HG02852 (cell line): Measurements from ENCODE around the gene PHKA2.

ENCODE experiments used
- ATAC-seq: cut with Tn5 transposase; IDR thresholded peaks from one replicate; pipeline ENCODE4 v1.9.1; 2021; ENCODE audit warnings: mild to moderate bottlenecking, moderate library complexity; ENCODE audit not compliant: unreplicated experiment

PHKA2 gene

GRCh38 chrX:18935893-18936292, 48.0 kb downstream of the PHKA2 start:
- no peak for ATAC-seq

- no peak for ATAC-seq
Observed at GRCh38 chrX:18934708-18935107, 49.2 kb downstream of the PHKA2 start.

GRCh38 chrX:18933617-18934016, 50.3 kb downstream of the PHKA2 start:
- no peak for ATAC-seq

- no peak for ATAC-seq
Observed at GRCh38 chrX:18931972-18932371, 51.9 kb downstream of the PHKA2 start.

- ATAC-seq, result no peak
Observed at GRCh38 chrX:18929775-18930174, 54.1 kb downstream of the PHKA2 start.

GRCh38 chrX:18927558-18927957, 56.4 kb downstream of the PHKA2 start:
- no peak for ATAC-seq

GRCh38 chrX:18924507-18925088, 59.3 kb downstream of the PHKA2 start:
- no peak for ATAC-seq

- ATAC-seq, result no peak
Observed at GRCh38 chrX:18920566-18920965, 63.3 kb downstream of the PHKA2 start.

GRCh38 chrX:18920079-18920478, 63.8 kb downstream of the PHKA2 start:
- no peak for ATAC-seq

- no peak for ATAC-seq
Observed at GRCh38 chrX:18917831-18918230, 66.1 kb downstream of the PHKA2 start.

GRCh38 chrX:18906286-18906685, 77.6 kb downstream of the PHKA2 start:
- no peak for ATAC-seq

GRCh38 chrX:18900401-18900976, 83.4 kb downstream of the PHKA2 start:
- ATAC-seq, result no peak

GRCh38 chrX:18899796-18900380, 84.0 kb downstream of the PHKA2 start:
- ATAC-seq, result no peak

GRCh38 chrX:18898492-18898891, 85.4 kb downstream of the PHKA2 start:
- ATAC-seq, result no peak

GRCh38 chrX:18898091-18898490, 85.8 kb downstream of the PHKA2 start:
- no peak for ATAC-seq

GRCh38 chrX:18897611-18898010, 86.3 kb downstream of the PHKA2 start:
- ATAC-seq, result no peak

- no peak for ATAC-seq
Observed at GRCh38 chrX:18896680-18897544, 87.0 kb downstream of the PHKA2 start.

GRCh38 chrX:18895189-18895951, 88.5 kb downstream of the PHKA2 start:
- no peak for ATAC-seq

- no peak for ATAC-seq
Observed at GRCh38 chrX:18894156-18894555, 89.8 kb downstream of the PHKA2 start.

- ATAC-seq, result no peak
Observed at GRCh38 chrX:18893536-18893935, 90.4 kb downstream of the PHKA2 start.

- no peak for ATAC-seq
Observed at GRCh38 chrX:18892899-18893298, 91.0 kb downstream of the PHKA2 start.
